K562 (cell line): ENCODE data around the gene BPHL. TPM values are rescaled to one million over a fixed set of nuclear protein-coding genes. Genes with fewer than 3 reads are reported as not detected.
"Not testable (repeated sequence)": the region's sequence is repeated elsewhere in the genome, so short reads cannot be mapped to it uniquely, and the experiment has no call there.

Source experiments
- ATAC-seq: fragments of 200-7000 bp; cut with Tn5 transposase; 3 replicates; pipeline ENCODE4 v1.9.1; 2020; ENCODE audit warnings: moderate library complexity
- BruUV-seq: library from RNA; stranded (reverse); fragments of 400-500 nt; replicated peaks from 2 replicates; lab custom pipeline; 2021; lab: Mats Ljungman, UMichigan
- CTCF ChIA-PET: fragments of 300-600 bp; formaldehyde crosslinking; extraction: SDS; loops from one replicate; lab custom pipeline; 2021; ENCODE audit warnings: low intra/inter-chr PET ratio; lab: Yijun Ruan, JAX
- POLR2A ChIA-PET: fragments of 300-600, 350-650 bp; sonication (Branson Sonifier 250); formaldehyde crosslinking; extraction: SDS; loops from one replicate; lab custom pipeline; 2021; ENCODE audit warnings: antibody characterized with exemption, inconsistent platforms; lab: Yijun Ruan, JAX
- DNase-seq, 4 experiments: peaks; one replicate each; pipeline versions ENCODE4 v3.0.0 to v3.0.0-alpha.2; 2011 to 2018; ENCODE audit warnings: low spot score in 3 of 4, mixed read lengths in 3 of 4; ENCODE audit errors: extremely low read depth in 1 of 4
- FAIRE-seq: peaks from 2 replicates; lab custom pipeline; 2011; peaks lifted over from hg19 to GRCh38; lab: Jason Lieb, UNC
- H2AFZ ChIP-seq: 2 replicates; pipeline ENCODE4 v1.6.0; 2011; ENCODE audit warnings: low read depth, low read length, control low read depth, inconsistent platforms
- H3K27ac ChIP-seq: fragments of 200-600 bp; 3 replicates; pipeline ENCODE4 v1.8.0; 2011; ENCODE audit warnings: low read depth, mild to moderate bottlenecking, control low read depth, inconsistent platforms, low read length, moderate library complexity, mixed read lengths; ENCODE audit errors: extremely low read depth
- H3K27me3 ChIP-seq, 2 experiments: fragments of 300-600 bp in 1 of 2; 2 replicates in 1 of 2; 3 replicates in 1 of 2; pipeline versions ENCODE4 v1.6.0 to v1.8.0; 2011; ENCODE audit warnings: inconsistent platforms in 2 of 2, low read length in 2 of 2, mild to moderate bottlenecking in 1 of 2, mixed read lengths in 1 of 2, moderate library complexity in 1 of 2; ENCODE audit not compliant: control insufficient read depth in 2 of 2, insufficient read depth in 2 of 2
- H3K36me3 ChIP-seq: fragments of 300-600 bp; 3 replicates; pipeline ENCODE4 v1.8.0; 2011; ENCODE audit warnings: mild to moderate bottlenecking, low read length, inconsistent platforms; ENCODE audit not compliant: control insufficient read depth, insufficient read depth
- H3K4me1 ChIP-seq, 2 experiments: fragments of 200-600 bp in 1 of 2; replicated peaks in 1 of 2; 2 replicates in 1 of 2; 3 replicates in 1 of 2; pipeline versions ENCODE4 v1.5.1 to v1.8.0; 2011; ENCODE audit warnings: inconsistent platforms in 2 of 2, low read length in 2 of 2, mild to moderate bottlenecking in 1 of 2, mixed read lengths in 1 of 2, moderate library complexity in 1 of 2; ENCODE audit not compliant: control insufficient read depth in 2 of 2, insufficient read depth in 2 of 2
- H3K4me2 ChIP-seq: 2 replicates; pipeline ENCODE4 v1.6.1; 2011; ENCODE audit warnings: low read length, control low read depth, inconsistent platforms, mixed read lengths; ENCODE audit not compliant: insufficient read depth
- H3K4me3 ChIP-seq: fragments of 200-600 bp; sonication (generic), shearing (Covaris generic); 2 replicates; pipeline ENCODE4 v1.5.1; 2016; ENCODE audit warnings: control low read depth, inconsistent platforms
- H3K79me2 ChIP-seq: fragments of 200-600 bp; 3 replicates; pipeline ENCODE4 v1.8.0; 2011; ENCODE audit warnings: low read length, inconsistent platforms; ENCODE audit not compliant: control insufficient read depth, insufficient read depth
- H3K9ac ChIP-seq, 2 experiments: 2 replicates each; pipeline versions ENCODE4 v1.6.0 to v1.6.1; 2011; ENCODE audit warnings: low read depth in 2 of 2, low read length in 2 of 2, control low read depth in 1 of 2, inconsistent platforms in 1 of 2, mild to moderate bottlenecking in 1 of 2, mixed read lengths in 1 of 2; ENCODE audit not compliant: insufficient read depth in 1 of 2
- H3K9me1 ChIP-seq: one replicate; pipeline ENCODE4 v1.6.0; 2011; ENCODE audit warnings: inconsistent platforms, mild to moderate bottlenecking, low read length, moderate library complexity; ENCODE audit not compliant: control insufficient read depth, insufficient read depth
- H3K9me3 ChIP-seq: replicated peaks from 2 replicates; pipeline ENCODE4 v1.5.1; 2011; ENCODE audit warnings: low read depth, low read length, inconsistent platforms; ENCODE audit not compliant: control insufficient read depth, insufficient read depth
- H4K20me1 ChIP-seq: replicated peaks from 2 replicates; pipeline ENCODE4 v1.6.1; 2011; ENCODE audit warnings: low read length, inconsistent platforms, mixed read lengths; ENCODE audit not compliant: control insufficient read depth, insufficient read depth
- NR1H2 ChIP-seq: sonication (generic); formaldehyde crosslinking; IDR thresholded peaks from 2 replicates; pipeline ENCODE4 v1.4.0; 2020; ENCODE audit warnings: mild to moderate bottlenecking, missing genetic modification reagents
- WGBS: fragments of 100-300 bp; shearing (Covaris generic); methylation state at CpG from one replicate; pipeline ENCODE4 v1.1.6; 2016; ENCODE audit warnings: low coverage, mixed read lengths; ENCODE audit not compliant: insufficient coverage; ENCODE audit errors: missing lambda C conversion rate; 5-methylcytosine and 5-hydroxymethylcytosine counted together
- in situ Hi-C: fragments of 300-500 bp; cut with MboI; formaldehyde crosslinking; loops from 4 replicates; pipeline ENCODE4 v1.15.0; 2018; ENCODE audit warnings: inconsistent platforms, mixed read lengths
- intact Hi-C: fragments of 100-400 bp; cut with micrococcal nuclease; formaldehyde crosslinking; loops from 2 replicates; pipeline ENCODE4 v1.14.2; 2022
- polyA plus RNA-seq, 8 experiments: library from polyadenylated mRNA; depleted of rRNA in 4 of 8; stranded (reverse) in 5 of 8; unstranded in 3 of 8; fragments of >200 nt; fragmentation: Nextera tagmentation in 2 of 8; fragmentation: Illumina TruSeq in 1 of 8; extraction: Ambion mirVana in 2 of 8; extraction: Trizol in 1 of 8; gene quantifications; 2 replicates each; pipeline versions ENCODE4 v1.2.1 to v1.2.3, GENCODE V29; 2011 to 2014; ENCODE audit warnings: inconsistent platforms in 1 of 8, missing spikeins in 1 of 8
- total RNA-seq, 7 experiments: library from RNA; depleted of rRNA in 6 of 7; stranded (reverse); fragments of >200 nt in 6 of 7; fragmentation: Illumina TruSeq in 2 of 7; extraction: Trizol in 2 of 7; gene quantifications; 2 replicates each; pipeline versions ENCODE4 v1.2.1 to v1.2.3, GENCODE V29; 2011 to 2021; ENCODE audit warnings: low replicate concordance in 1 of 7

The BPHL gene
- total and polyA plus RNA-seq, 9 of the 15 experiments (the other 6 are each of a cell fraction or from before 2014, with no cell fraction given): 3.5 to 17.4 (median 8.2) TPM

GRCh38 chr6:3137057-3137777, 18.7 kb downstream of the BPHL start:
- intact Hi-C loops (no loop called here), in situ Hi-C loops (no loop called here)
- CTCF ChIA-PET: no interaction called here
- Histone ChIP-seq H3K9me3 (no peaks in the 10 kb centered on the region), H3K4me1 (peaks cover 0 to 13% of the 10 kb centered on the region in 2 experiments; a peak in 3 of 5 replicates), H3K27ac (no peak overlapping the region), H3K79me2 (no peaks in the 10 kb centered on the region), H3K4me3 (no peak overlapping the region), H3K9ac (no peak overlapping the region), H3K9me1 (no peaks in the 10 kb centered on the region), H3K36me3 (peaks cover 6% of the 10 kb centered on the region; the same call in 1 of the 3 replicates), H2AFZ (no peak overlapping the region), H4K20me1 (no peaks in the 10 kb centered on the region), H3K4me2 (no peak overlapping the region), H3K27me3 (no peaks in the 10 kb centered on the region)
- no TSS peak for BruUV-seq
- DNase-seq: no peak
- WGBS: 79% methylated on average over 12 of the region's 12 CpGs
- FAIRE-seq: no peak
- POLR2A ChIA-PET: no interaction called here
- no peak for TF ChIP-seq NR1H2 (CRISPR knock-in tag)
- ATAC-seq: no peak

DNA sequence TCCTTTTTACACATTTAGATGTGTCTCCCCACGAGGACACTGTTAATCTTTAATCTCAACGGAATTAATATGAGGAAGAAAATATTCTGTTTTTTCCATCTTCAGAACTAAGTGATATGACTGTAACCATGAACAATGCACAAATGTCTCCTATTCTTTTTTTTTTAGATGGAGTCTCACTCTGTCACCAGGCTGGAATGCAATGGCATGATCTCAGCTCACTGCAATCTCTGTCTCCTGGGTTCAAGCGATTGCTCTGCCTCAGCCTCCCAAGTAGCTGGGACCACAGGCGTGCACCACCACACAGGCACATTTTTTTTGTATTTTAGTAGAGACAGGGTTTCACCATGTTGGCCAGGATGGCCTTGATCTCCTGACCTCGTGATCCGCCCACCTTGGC, 19.4 kb downstream of the BPHL start:
- H4K20me1 ChIP-seq, CTCF ChIA-PET, H3K27me3 ChIP-seq, H3K9ac ChIP-seq, H3K79me2 ChIP-seq, BruUV-seq, POLR2A ChIA-PET, H3K4me2 ChIP-seq, H3K27ac ChIP-seq, intact Hi-C loops, H3K9me1 ChIP-seq, DNase-seq, ATAC-seq, H3K4me3 ChIP-seq, FAIRE-seq, H2AFZ ChIP-seq, H3K9me3 ChIP-seq, in situ Hi-C loops, H3K36me3 ChIP-seq: not testable (repeated sequence)
- WGBS: 74% methylated on average over 6 of the region's 6 CpGs
- peaks cover 0 to 13% of the 10 kb centered on the region in 2 experiments; a peak in 3 of 5 replicates for H3K4me1 ChIP-seq
